ENCODE results near the gene CDIPT.
"Not testable (repeated sequence)": the region's sequence is repeated elsewhere in the genome, so short reads cannot be mapped to it uniquely, and the experiment has no call there.

Gene CDIPT

DNA sequence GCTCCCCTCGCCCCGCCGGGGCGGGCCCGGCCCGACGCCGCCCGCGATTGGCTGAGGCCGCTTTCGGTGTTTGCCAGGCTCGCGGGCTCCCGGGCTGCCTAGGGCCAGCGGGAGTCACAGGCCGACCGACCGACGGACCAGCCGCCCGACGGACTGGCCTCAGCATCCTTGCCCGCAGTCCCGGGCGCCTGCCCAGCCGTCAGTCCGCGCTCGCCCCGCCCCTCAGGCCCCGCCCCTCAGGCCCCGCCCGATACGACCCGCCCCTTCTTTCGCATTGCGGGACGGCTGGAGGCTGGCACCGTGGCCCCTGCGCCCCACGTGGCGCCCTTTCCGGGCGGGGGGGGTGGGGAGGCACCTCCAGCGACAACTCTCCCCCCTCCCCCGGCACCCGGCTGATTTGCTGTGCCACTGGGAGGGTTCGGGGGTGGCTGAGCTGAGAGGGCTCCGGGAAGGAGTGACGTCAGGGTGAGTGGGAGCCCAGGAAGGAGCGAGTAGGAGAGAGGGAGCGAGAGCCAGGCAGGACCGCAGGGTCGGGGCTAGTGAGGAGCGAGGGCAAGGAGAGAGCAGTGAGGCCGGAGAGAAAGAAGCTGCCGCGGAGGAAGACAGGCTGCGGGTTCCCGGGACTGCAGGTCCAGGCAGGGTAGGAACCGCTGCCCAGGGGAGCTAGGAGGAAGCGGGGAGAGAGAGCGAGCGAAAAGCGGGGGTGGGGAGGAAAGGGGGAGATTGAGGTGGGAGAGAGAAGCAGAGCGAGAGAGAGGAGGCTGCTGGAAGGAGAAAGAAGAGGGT lies 37.3 kb upstream of the CDIPT start, which contains the start of gene ASPHD1:
Gene ASPHD1, plus strand, starts transcription at position 387 of the 786 bp plus-strand sequence. CDS start 484 bp downstream, outside the sequence.
- Mint-ChIP-seq H3K27me3 (peaks cover 27% of the 10 kb centered on the region), H3K27ac (peak within 1 kb of the TSS; percentile 75), H3K9me3 (no peaks in the 10 kb centered on the region), H3K4me3 (peak within 1 kb of the TSS; percentile 84), H3K4me1 (ENCODE audit: low read depth) (peaks cover 17% of the 10 kb centered on the region), H3K36me3 (ENCODE audit: low read depth) (no peaks in the 10 kb centered on the region)
- DNase-seq: peak; percentile 90

GRCh38 chr16:29899516-29900101 lies 36.6 kb upstream of the CDIPT start, which contains the start of gene SEZ6L2:
SEZ6L2 (minus strand) TSS chr16:29899550; CDS start chr16:29899019, 531 bp downstream.
- Mint-ChIP-seq H3K36me3 (ENCODE audit: low read depth) (no peaks in the 10 kb centered on the region), H3K27me3 (peaks cover 27% of the 10 kb centered on the region), H3K4me1 (ENCODE audit: low read depth) (peaks cover 17% of the 10 kb centered on the region), H3K27ac (peak within 1 kb of the TSS; percentile 75), H3K9me3 (no peaks in the 10 kb centered on the region), H3K4me3 (peak within 1 kb of the TSS; percentile 84)
- no peak for DNase-seq

DNA sequence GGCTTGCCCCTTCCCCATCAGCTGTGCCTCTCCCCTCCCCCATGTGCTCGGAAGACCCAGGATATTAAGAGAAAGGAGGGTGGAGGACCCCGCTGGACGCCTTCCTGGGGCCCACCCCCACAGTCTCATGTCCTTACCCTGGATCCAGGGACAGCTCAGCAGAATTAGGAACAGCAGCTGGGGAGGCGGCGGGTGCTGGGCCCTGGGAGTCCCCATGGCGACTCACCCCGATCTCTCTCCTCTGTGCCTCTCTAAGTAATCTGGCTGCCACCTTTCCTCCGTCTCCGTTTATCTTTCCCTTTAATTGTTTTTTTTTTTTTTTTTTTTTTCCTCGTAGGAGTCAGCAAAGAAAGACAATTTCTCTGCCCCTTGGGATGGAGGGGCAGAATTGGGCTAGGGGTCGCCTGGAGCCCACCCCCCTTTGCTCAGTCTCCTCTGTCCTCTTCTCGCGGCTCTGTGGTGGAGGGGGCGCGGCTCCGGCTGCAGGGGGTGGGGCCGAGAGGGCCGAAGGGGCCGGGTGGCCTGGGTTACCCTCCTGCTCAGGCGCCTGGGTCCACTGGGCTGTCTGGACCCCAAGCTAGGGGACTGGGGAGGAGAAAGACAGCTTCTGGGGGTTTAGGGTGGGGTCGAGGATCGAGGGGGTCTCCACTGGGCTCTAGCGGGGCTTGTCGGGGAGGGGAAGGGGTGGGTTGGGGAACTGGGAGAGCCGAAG lies 35.9 kb upstream of the CDIPT start:
- Mint-ChIP-seq H3K4me1 (ENCODE audit: low read depth) (peaks cover 17% of the 10 kb centered on the region), H3K9me3 (no peaks in the 10 kb centered on the region), H3K4me3 (no peak overlapping the region), H3K27ac (no peak overlapping the region), H3K36me3 (ENCODE audit: low read depth) (no peaks in the 10 kb centered on the region), H3K27me3 (peaks cover 27% of the 10 kb centered on the region)
- no peak for DNase-seq

- no peak for DNase-seq
- Mint-ChIP-seq H3K4me3 (no peak overlapping the region), H3K27me3 (peaks cover 27% of the 10 kb centered on the region), H3K36me3 (ENCODE audit: low read depth) (no peaks in the 10 kb centered on the region), H3K9me3 (no peaks in the 10 kb centered on the region), H3K27ac (no peak overlapping the region), H3K4me1 (ENCODE audit: low read depth) (peaks cover 13% of the 10 kb centered on the region)
These were observed 35.2 kb upstream of the CDIPT start for GRCh38 chr16:29898135-29898803.

DNA sequence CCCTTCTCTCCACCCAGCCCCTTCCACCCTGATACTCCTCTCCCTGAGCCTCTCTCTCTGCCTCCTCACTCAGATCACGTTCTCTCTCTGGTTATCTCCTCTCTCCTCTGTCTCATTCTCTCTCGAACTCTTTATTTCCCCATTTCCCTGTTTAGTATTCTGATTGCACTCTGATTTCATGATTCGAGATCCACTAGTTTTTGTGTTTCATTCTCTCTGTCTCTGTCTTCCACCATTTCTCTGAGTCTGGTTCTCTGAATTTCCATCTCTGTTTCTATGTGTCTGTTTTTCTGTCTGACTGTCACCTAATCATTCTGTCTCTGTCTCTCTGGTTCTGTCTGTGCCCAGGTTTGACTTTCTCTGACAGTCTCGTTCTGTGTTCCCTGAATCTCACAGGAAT lies 34.3 kb upstream of the CDIPT start:
- H3K4me3 Mint-ChIP-seq: no peak overlapping the region
- no peaks in the 10 kb centered on the region for H3K36me3 Mint-ChIP-seq (ENCODE audit: low read depth)
- no peak for DNase-seq
- H3K27me3 Mint-ChIP-seq: peaks cover 27% of the 10 kb centered on the region
- peaks cover 13% of the 10 kb centered on the region for H3K4me1 Mint-ChIP-seq (ENCODE audit: low read depth)
- H3K27ac Mint-ChIP-seq: no peak overlapping the region
- no peaks in the 10 kb centered on the region for H3K9me3 Mint-ChIP-seq

GRCh38 chr16:29896841-29897240 lies 33.8 kb upstream of the CDIPT start:
- Mint-ChIP-seq H3K9me3 (no peaks in the 10 kb centered on the region), H3K27ac (no peak overlapping the region), H3K27me3 (peaks cover 27% of the 10 kb centered on the region), H3K4me3 (no peak overlapping the region), H3K36me3 (ENCODE audit: low read depth) (no peaks in the 10 kb centered on the region), H3K4me1 (ENCODE audit: low read depth) (peaks cover 12% of the 10 kb centered on the region)
- DNase-seq: no peak

DNA sequence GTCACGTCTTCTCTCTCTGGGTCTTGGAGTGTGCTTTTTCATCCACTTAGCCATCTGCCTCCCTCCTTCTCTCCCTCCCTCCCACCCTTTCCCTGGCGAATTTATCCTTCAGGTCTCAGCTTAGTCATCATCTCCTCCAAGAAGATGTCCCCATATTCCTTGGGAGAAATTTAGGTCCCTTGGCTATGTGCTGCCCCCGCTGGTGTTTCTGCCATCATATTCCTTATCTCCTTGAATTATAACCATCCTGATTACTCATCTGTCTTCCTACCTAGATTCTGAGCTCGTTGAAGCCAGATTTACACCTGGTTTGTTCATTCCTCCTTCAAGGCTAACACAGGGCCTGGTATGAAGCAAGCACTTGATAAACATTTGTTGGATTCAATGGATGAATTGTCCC lies 31.3 kb upstream of the CDIPT start:
- Mint-ChIP-seq H3K27ac (no peak overlapping the region), H3K36me3 (ENCODE audit: low read depth) (no peaks in the 10 kb centered on the region), H3K4me3 (no peak overlapping the region), H3K9me3 (no peaks in the 10 kb centered on the region), H3K4me1 (ENCODE audit: low read depth) (peaks cover 2% of the 10 kb centered on the region), H3K27me3 (peaks cover 27% of the 10 kb centered on the region)
- no peak for DNase-seq

DNA sequence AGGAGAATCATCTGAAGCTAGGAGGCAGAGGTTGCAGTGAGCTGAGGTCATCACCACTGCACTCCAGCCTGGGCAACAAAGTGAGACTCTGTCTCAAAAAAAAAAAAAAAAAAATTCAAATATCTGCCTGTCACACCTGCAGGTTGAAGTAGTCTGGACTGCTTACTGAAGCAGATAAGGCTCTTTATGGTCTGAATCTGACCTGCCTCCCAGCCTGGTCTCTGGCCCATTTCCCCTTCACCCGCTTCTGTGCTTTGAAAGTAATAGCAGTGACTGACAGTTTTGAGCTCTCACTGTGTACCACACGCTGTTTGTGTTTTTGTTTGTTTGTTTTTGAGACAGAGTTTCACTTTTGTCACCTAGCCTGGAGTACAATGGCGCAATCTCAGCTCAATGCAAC lies 30.5 kb upstream of the CDIPT start:
- no peaks in the 10 kb centered on the region for H3K9me3 Mint-ChIP-seq

GRCh38 chr16:29892458-29892813 lies 29.4 kb upstream of the CDIPT start:
- Mint-ChIP-seq H3K4me1 (ENCODE audit: low read depth) (no peaks in the 10 kb centered on the region), H3K4me3 (no peak overlapping the region), H3K36me3 (ENCODE audit: low read depth) (no peaks in the 10 kb centered on the region), H3K27me3 (peaks cover 10% of the 10 kb centered on the region), H3K9me3 (no peaks in the 10 kb centered on the region), H3K27ac (no peak overlapping the region)
- no peak for DNase-seq

More for the DNA sequence above, 30.5 kb upstream of the CDIPT start:
- Mint-ChIP-seq H3K4me1 (ENCODE audit: low read depth) (peaks cover 2% of the 10 kb centered on the region), H3K4me3 (no peak overlapping the region), H3K27ac (no peak overlapping the region), H3K36me3 (ENCODE audit: low read depth) (no peaks in the 10 kb centered on the region), H3K27me3 (peaks cover 21% of the 10 kb centered on the region)
- no peak for DNase-seq

DNA sequence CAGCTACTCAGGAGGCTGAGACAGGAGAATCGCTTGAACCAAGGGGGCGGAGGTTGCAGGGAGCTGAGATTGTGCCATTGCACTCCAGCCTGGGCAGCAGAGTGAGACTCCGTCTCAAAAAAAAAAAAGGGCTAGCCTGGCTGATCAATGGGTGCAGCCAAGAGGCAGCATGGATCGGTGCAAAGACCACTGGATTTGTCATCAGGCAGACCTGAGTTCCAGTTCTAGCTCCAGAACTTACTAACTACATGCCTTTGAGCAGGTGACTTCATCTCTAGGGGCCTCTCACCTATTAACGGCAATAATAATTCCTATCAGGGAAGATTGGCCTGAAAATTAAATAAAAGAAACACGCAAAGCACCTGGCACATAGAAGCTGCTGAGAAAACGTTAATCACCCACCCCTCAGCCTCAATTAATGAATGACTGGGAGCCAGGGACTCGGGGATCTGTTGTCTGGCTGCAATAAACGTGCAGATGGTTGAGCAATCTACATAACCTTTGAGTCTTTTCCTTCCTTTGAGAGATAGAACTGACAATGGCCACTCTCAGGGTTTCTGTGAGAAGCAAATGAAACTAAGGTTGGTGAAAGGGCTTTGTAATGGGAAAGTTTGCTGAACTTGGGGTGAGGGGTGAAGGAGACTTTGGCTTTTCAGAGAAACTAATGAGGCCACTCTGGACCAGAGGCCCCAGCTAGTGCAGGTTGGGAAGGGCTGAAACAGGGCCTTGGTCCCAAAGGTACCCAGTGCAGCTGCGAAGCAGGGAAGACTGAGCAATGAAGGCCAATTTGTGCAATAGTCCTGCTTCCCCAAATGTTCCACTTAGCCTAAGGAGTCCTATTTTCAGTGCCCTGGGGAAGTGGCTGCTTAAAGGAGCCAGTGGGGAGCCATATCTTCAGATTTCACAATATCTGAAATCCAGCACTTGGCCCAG lies 28.8 kb upstream of the CDIPT start:
- Mint-ChIP-seq H3K9me3 (no peaks in the 10 kb centered on the region), H3K27me3 (peaks cover 7% of the 10 kb centered on the region), H3K4me3 (no peak overlapping the region), H3K36me3 (ENCODE audit: low read depth) (no peaks in the 10 kb centered on the region), H3K4me1 (ENCODE audit: low read depth) (no peaks in the 10 kb centered on the region), H3K27ac (no peak overlapping the region)
- DNase-seq: no peak

GRCh38 chr16:29889372-29889771 lies 26.3 kb upstream of the CDIPT start:
- not testable (repeated sequence) for H3K36me3 Mint-ChIP-seq (ENCODE audit: low read depth); H3K27ac Mint-ChIP-seq; H3K27me3 Mint-ChIP-seq; DNase-seq; H3K9me3 Mint-ChIP-seq; H3K4me1 Mint-ChIP-seq (ENCODE audit: low read depth); H3K4me3 Mint-ChIP-seq

DNA sequence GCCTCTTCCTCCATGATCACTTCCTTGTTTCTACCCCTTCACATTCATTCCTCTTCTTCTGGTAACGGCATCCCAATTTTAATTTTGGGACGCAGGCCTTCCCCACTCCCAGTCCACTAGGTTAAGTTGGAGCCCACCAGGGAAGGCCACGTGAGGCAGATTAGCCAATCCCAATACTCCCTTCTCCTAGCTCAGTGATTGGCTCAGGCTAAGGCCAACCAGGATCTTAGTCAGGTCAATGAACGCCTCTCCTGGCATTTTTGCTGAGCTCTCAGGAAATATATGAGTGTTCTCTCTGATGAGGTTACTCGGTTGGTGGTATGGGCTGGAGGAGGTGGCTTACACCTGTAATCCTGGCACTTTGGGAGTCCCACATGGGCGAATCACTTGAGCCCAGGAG lies 21.0 kb upstream of the CDIPT start:
- DNase-seq: no peak
- Mint-ChIP-seq H3K9me3 (no peaks in the 10 kb centered on the region), H3K27ac (no peak overlapping the region), H3K4me1 (ENCODE audit: low read depth) (no peaks in the 10 kb centered on the region), H3K4me3 (no peak overlapping the region), H3K36me3 (ENCODE audit: low read depth) (no peaks in the 10 kb centered on the region), H3K27me3 (peaks cover 14% of the 10 kb centered on the region)

GRCh38 chr16:29881050-29881449 lies 18.0 kb upstream of the CDIPT start:
- no peak for DNase-seq
- Mint-ChIP-seq H3K4me1 (ENCODE audit: low read depth) (peaks cover 15% of the 10 kb centered on the region), H3K4me3 (no peak overlapping the region), H3K36me3 (ENCODE audit: low read depth) (no peaks in the 10 kb centered on the region), H3K27me3 (peaks cover 34% of the 10 kb centered on the region), H3K9me3 (no peaks in the 10 kb centered on the region), H3K27ac (no peak overlapping the region)

DNA sequence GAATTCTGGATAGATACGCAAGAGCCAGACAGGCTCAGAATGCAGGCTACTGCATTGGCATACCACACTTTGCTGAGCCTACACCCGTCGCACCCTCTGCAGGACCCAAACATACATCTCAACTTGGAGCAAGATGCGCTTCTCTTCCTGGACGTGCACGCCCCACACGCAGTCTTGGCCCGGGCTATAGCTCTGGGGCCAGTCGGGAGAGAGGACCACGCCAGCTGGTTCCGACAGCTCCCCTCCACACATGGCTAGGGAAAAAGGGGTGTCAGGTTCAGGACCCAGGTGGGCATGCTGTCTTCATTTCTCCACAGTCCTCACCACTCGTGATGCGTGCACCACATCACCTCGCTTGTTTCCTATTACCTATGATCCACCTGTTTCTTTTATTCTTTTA lies 15.1 kb upstream of the CDIPT start:
- no peak overlapping the region for H3K4me3 Mint-ChIP-seq
- H3K27ac Mint-ChIP-seq: no peak overlapping the region
- no peaks in the 10 kb centered on the region for H3K36me3 Mint-ChIP-seq (ENCODE audit: low read depth)
- no peaks in the 10 kb centered on the region for H3K9me3 Mint-ChIP-seq
- H3K27me3 Mint-ChIP-seq: peaks cover 38% of the 10 kb centered on the region
- DNase-seq: no peak
- peaks cover 16% of the 10 kb centered on the region for H3K4me1 Mint-ChIP-seq (ENCODE audit: low read depth)

Data from activated T-cell treated with anti-CD3 and anti-CD28 coated beads, Interleukin-2, amount 50 U/mL, for 24 hours (primary cell).